M059J (cell line): ENCODE results near the gene MARCHF2. TPM values are rescaled to one million over a fixed set of nuclear protein-coding genes. Genes with fewer than 3 reads are reported as not detected.

Experiments
- DNase-seq: peaks from one replicate; pipeline ENCODE4 v3.0.0-alpha.2; 2012; ENCODE audit warnings: low read depth
- total RNA-seq: library from RNA; depleted of rRNA; stranded (reverse); fragments of >200 nt; shearing (Covaris generic); gene quantifications from 2 replicates; pipeline ENCODE4 v1.2.3, GENCODE V29; 2014

MARCHF2 gene
- total RNA-seq, 1 experiment from 2014 or later = 30.5 TPM

GRCh38 chr19:8453616-8454015 lies 40.5 kb downstream of the MARCHF2 start:
- no peak for DNase-seq

GRCh38 chr19:8454218-8454617 lies 41.1 kb downstream of the MARCHF2 start:
- DNase-seq = no peak

GRCh38 chr19:8455018-8455417 lies 41.9 kb downstream of the MARCHF2 start:
- no peak for DNase-seq

GRCh38 chr19:8456064-8456463 lies 43.0 kb downstream of the MARCHF2 start:
- DNase-seq = no peak

GRCh38 chr19:8457209-8457608 lies 44.1 kb downstream of the MARCHF2 start:
- no peak for DNase-seq

- DNase-seq = no peak
Measured at GRCh38 chr19:8457827-8458226, 44.7 kb downstream of the MARCHF2 start.

GRCh38 chr19:8458380-8458779 lies 45.3 kb downstream of the MARCHF2 start:
- no peak for DNase-seq

- DNase-seq = no peak
Measured at GRCh38 chr19:8459095-8459494, 46.0 kb downstream of the MARCHF2 start.

GRCh38 chr19:8459520-8460270 lies 46.6 kb downstream of the MARCHF2 start:
- peak; percentile 45 for DNase-seq

- DNase-seq = no peak
Measured at GRCh38 chr19:8460516-8461298, 47.6 kb downstream of the MARCHF2 start.

- no peak for DNase-seq
Measured at GRCh38 chr19:8461376-8461775, 48.3 kb downstream of the MARCHF2 start.

- no peak for DNase-seq
Measured at GRCh38 chr19:8461891-8462290, 48.8 kb downstream of the MARCHF2 start.

- no peak for DNase-seq
Measured at GRCh38 chr19:8462571-8462970, 49.5 kb downstream of the MARCHF2 start.

GRCh38 chr19:8463365-8463764 lies 50.3 kb downstream of the MARCHF2 start:
- no peak for DNase-seq

- DNase-seq = no peak
Measured at GRCh38 chr19:8466018-8466417, 52.9 kb downstream of the MARCHF2 start.

GRCh38 chr19:8468124-8468523 lies 55.0 kb downstream of the MARCHF2 start:
- no peak for DNase-seq

GRCh38 chr19:8468761-8469373 lies 55.8 kb downstream of the MARCHF2 start:
- DNase-seq = no peak

- DNase-seq = no peak
Measured at GRCh38 chr19:8469613-8470368, 56.7 kb downstream of the MARCHF2 start.

GRCh38 chr19:8473648-8474476 lies 60.8 kb downstream of the MARCHF2 start:
- no peak for DNase-seq

GRCh38 chr19:8475005-8475404 lies 61.9 kb downstream of the MARCHF2 start:
- no peak for DNase-seq

- no peak for DNase-seq
Measured at GRCh38 chr19:8476524-8476923, 63.4 kb downstream of the MARCHF2 start.
